Activated CD8-positive, alpha-beta memory T cell treated with anti-CD3 and anti-CD28 coated beads, Interleukin-2, amount 10 ng/mL, durations not matched to agents 7 days and 5 days (primary cell): ENCODE results near the gene LRRC8E. TPM values are rescaled to one million over a fixed set of nuclear protein-coding genes. Genes with fewer than 3 reads are reported as not detected.
"Not testable (repeated sequence)": the region's sequence is repeated elsewhere in the genome, so short reads cannot be mapped to it uniquely, and the experiment has no call there.

ENCODE experiments used
- ATAC-seq: fragments of 150-1000 bp; cut with Tn5 transposase; one replicate; pipeline ENCODE4 v1.10.0; 2021; ENCODE audit warnings: moderate library complexity
- CTCF ChIA-PET: fragments of 350-600 bp; sonication (Branson Sonifier 250); formaldehyde crosslinking; loops from one replicate; lab custom pipeline; 2021; ENCODE audit warnings: antibody characterized with exemption; lab: Charles Lee
- DNase-seq: peaks from one replicate; pipeline ENCODE4 v3.0.0-alpha.2; 2020
- H3K27ac Mint-ChIP-seq: one replicate; pipeline ENCODE4 v1.8.0; 2021; ENCODE audit warnings: mild to moderate bottlenecking, mixed read lengths
- H3K27me3 Mint-ChIP-seq: one replicate; pipeline ENCODE4 v1.8.0; 2021; ENCODE audit warnings: mixed read lengths
- H3K36me3 Mint-ChIP-seq: one replicate; pipeline ENCODE4 v1.8.0; 2021; ENCODE audit warnings: mild to moderate bottlenecking, mixed read lengths
- H3K4me1 Mint-ChIP-seq: one replicate; pipeline ENCODE4 v1.8.0; 2021; ENCODE audit warnings: mixed read lengths
- H3K4me3 Mint-ChIP-seq: one replicate; pipeline ENCODE4 v1.8.0; 2021; ENCODE audit warnings: mild to moderate bottlenecking, moderate library complexity, mixed read lengths
- H3K9me3 Mint-ChIP-seq: one replicate; pipeline ENCODE4 v1.8.0; 2022; ENCODE audit warnings: low read depth, mixed read lengths
- total RNA-seq, 2 experiments: library from RNA; stranded (reverse); gene quantifications; one replicate each; pipeline ENCODE4 v1.2.3, GENCODE V29; 2021

LRRC8E gene
- total RNA-seq, 2 experiments from 2014 or later, result not detected

- H3K36me3 Mint-ChIP-seq, result peaks cover 9% of the 10 kb centered on the region
- ATAC-seq, result no peak
- no peak overlapping the region for H3K4me3 Mint-ChIP-seq
- no peak overlapping the region for H3K27ac Mint-ChIP-seq
- CTCF ChIA-PET, result interaction anchor here (0.8 kb wide), 1 partner anchor 44 kb away, joined by 3 read pairs; no protein-coding TSS in a partner anchor
- H3K9me3 Mint-ChIP-seq, result no peaks in the 10 kb centered on the region
- peaks cover 21% of the 10 kb centered on the region for H3K27me3 Mint-ChIP-seq
- peaks cover 10% of the 10 kb centered on the region for H3K4me1 Mint-ChIP-seq
- DNase-seq, result no peak
These were observed 24.6 kb downstream of the LRRC8E start for GRCh38 chr19:7912697-7913564.

GRCh38 chr19:7913652-7914051, 25.3 kb downstream of the LRRC8E start:
- DNase-seq, result no peak
- no peak for ATAC-seq
- Mint-ChIP-seq H3K27me3 (peaks cover 28% of the 10 kb centered on the region), H3K4me3 (no peak overlapping the region), H3K36me3 (peaks cover 9% of the 10 kb centered on the region), H3K4me1 (peaks cover 15% of the 10 kb centered on the region), H3K27ac (no peak overlapping the region), H3K9me3 (no peaks in the 10 kb centered on the region)
- CTCF ChIA-PET, result no interaction called here

- no peak overlapping the region for H3K4me3 Mint-ChIP-seq
These were observed 25.8 kb downstream of the LRRC8E start for GRCh38 chr19:7914099-7914498.

GRCh38 chr19:7914598-7915045, 26.3 kb downstream of the LRRC8E start, which contains the start of gene TGFBR3L:
Gene TGFBR3L, plus strand, starts transcription at chr19:7914830.
- CTCF ChIA-PET, result interaction anchor here (1.4 kb wide), 1 partner anchor 9 kb away, joined by 3 read pairs; no protein-coding TSS in a partner anchor
- H3K27ac Mint-ChIP-seq, result no peak within 1 kb of the TSS
- peaks cover 16% of the 10 kb centered on the region for H3K4me1 Mint-ChIP-seq
- ATAC-seq, result no peak
- peaks cover 29% of the 10 kb centered on the region for H3K27me3 Mint-ChIP-seq
- H3K9me3 Mint-ChIP-seq, result no peaks in the 10 kb centered on the region
- H3K4me3 Mint-ChIP-seq, result peak within 1 kb of the TSS; percentile 43
- DNase-seq, result no peak
- peaks cover 9% of the 10 kb centered on the region for H3K36me3 Mint-ChIP-seq

More at GRCh38 chr19:7914099-7914498, 25.8 kb downstream of the LRRC8E start:
- CTCF ChIA-PET, result no interaction called here
- peaks cover 15% of the 10 kb centered on the region for H3K4me1 Mint-ChIP-seq
- peaks cover 9% of the 10 kb centered on the region for H3K36me3 Mint-ChIP-seq
- DNase-seq, result no peak
- H3K27ac Mint-ChIP-seq, result no peak overlapping the region
- peaks cover 29% of the 10 kb centered on the region for H3K27me3 Mint-ChIP-seq
- no peaks in the 10 kb centered on the region for H3K9me3 Mint-ChIP-seq
- ATAC-seq, result no peak

GRCh38 chr19:7915250-7916102, 27.2 kb downstream of the LRRC8E start:
- Mint-ChIP-seq H3K27me3 (peaks cover 29% of the 10 kb centered on the region), H3K4me3 (peak overlapping the region; percentile 71), H3K4me1 (peaks cover 21% of the 10 kb centered on the region), H3K36me3 (peaks cover 9% of the 10 kb centered on the region), H3K9me3 (no peaks in the 10 kb centered on the region), H3K27ac (no peak overlapping the region)
- no peak for DNase-seq
- CTCF ChIA-PET, result interaction anchor here (0.6 to 5.2 kb wide), 3 partner anchors 8 to 13 kb away, joined by 3 to 26 read pairs (median 3); partner anchors contain the start of gene MAP2K7
- no peak for ATAC-seq

GRCh38 chr19:7916103-7916954, 28.0 kb downstream of the LRRC8E start:
- Mint-ChIP-seq H3K4me1 (peaks cover 23% of the 10 kb centered on the region), H3K9me3 (no peaks in the 10 kb centered on the region), H3K27me3 (peaks cover 29% of the 10 kb centered on the region), H3K36me3 (peaks cover 6% of the 10 kb centered on the region), H3K27ac (no peak overlapping the region), H3K4me3 (peak overlapping the region; percentile 71)
- ATAC-seq (peak; percentile 3), DNase-seq (peak; percentile 75)
- CTCF ChIA-PET, result interaction anchor here (0.6 to 7.1 kb wide), 6 partner anchors 8 to 236 kb away, joined by 3 to 41 read pairs (median 4); partner anchors contain the start of genes MAP2K7 and TRAPPC5

- DNase-seq (no peak), ATAC-seq (no peak)
- H3K27ac Mint-ChIP-seq, result peak overlapping the region; percentile 36
- no peaks in the 10 kb centered on the region for H3K9me3 Mint-ChIP-seq
- H3K36me3 Mint-ChIP-seq, result peaks cover 4% of the 10 kb centered on the region
- H3K4me3 Mint-ChIP-seq, result peak overlapping the region; percentile 71
- peaks cover 28% of the 10 kb centered on the region for H3K4me1 Mint-ChIP-seq
- CTCF ChIA-PET, result interaction anchor here (1.0 to 7.1 kb wide), 6 partner anchors 9 to 236 kb away, joined by 3 to 41 read pairs (median 4); partner anchors contain the start of genes MAP2K7 and TRAPPC5
- H3K27me3 Mint-ChIP-seq, result peaks cover 29% of the 10 kb centered on the region
These were observed 28.6 kb downstream of the LRRC8E start for GRCh38 chr19:7916955-7917266.

- Mint-ChIP-seq H3K4me3 (peak overlapping the region; percentile 71), H3K27me3 (peaks cover 29% of the 10 kb centered on the region), H3K4me1 (peaks cover 32% of the 10 kb centered on the region), H3K36me3 (peaks cover 6% of the 10 kb centered on the region), H3K27ac (no peak overlapping the region), H3K9me3 (no peaks in the 10 kb centered on the region)
- DNase-seq (peak; percentile 70), ATAC-seq (peak; percentile 16)
- CTCF ChIA-PET, result interaction anchor here (0.8 to 7.6 kb wide), 11 partner anchors 9 to 237 kb away, joined by 3 to 75 read pairs (median 4); partner anchors contain the start of genes MAP2K7, TIMM44 and TRAPPC5
These were observed 29.2 kb downstream of the LRRC8E start for GRCh38 chr19:7917267-7918061.

GRCh38 chr19:7918062-7918614, 29.8 kb downstream of the LRRC8E start:
- CTCF ChIA-PET, result interaction anchor here (0.8 to 7.6 kb wide), 9 partner anchors 11 to 84 kb away, joined by 3 to 75 read pairs (median 4); partner anchors contain the start of genes MAP2K7 and TIMM44
- DNase-seq, H3K9me3 Mint-ChIP-seq, H3K27ac Mint-ChIP-seq, H3K36me3 Mint-ChIP-seq, ATAC-seq: not testable (repeated sequence)
- H3K4me1 Mint-ChIP-seq, result peaks cover 32% of the 10 kb centered on the region
- H3K4me3 Mint-ChIP-seq, result peak overlapping the region; percentile 54
- H3K27me3 Mint-ChIP-seq, result peaks cover 29% of the 10 kb centered on the region

- Mint-ChIP-seq H3K4me1 (peaks cover 32% of the 10 kb centered on the region), H3K4me3 (peak overlapping the region; percentile 76), H3K9me3 (no peaks in the 10 kb centered on the region), H3K27me3 (peaks cover 29% of the 10 kb centered on the region), H3K36me3 (peaks cover 4% of the 10 kb centered on the region), H3K27ac (no peak overlapping the region)
- CTCF ChIA-PET, result interaction anchor here (0.9 to 7.6 kb wide), 9 partner anchors 10 to 350 kb away, joined by 3 to 75 read pairs (median 6); partner anchors contain the start of genes MAP2K7 and TIMM44
- DNase-seq (no peak), ATAC-seq (no peak)
These were observed 30.5 kb downstream of the LRRC8E start for GRCh38 chr19:7918615-7919421.
